Embryonic facial prominence (tissue), 1 donor: ENCODE results near the gene NPM1.
A peak's percentile ranks its signal among the peaks of the same experiment; 100 is the strongest.
"Not testable (repeated sequence)": the region's sequence is repeated elsewhere in the genome, so short reads cannot be mapped to it uniquely, and the experiment has no call there.

ENCODE experiments used
- DNase-seq: peaks from one replicate; pipeline ENCODE4 v3.0.0-alpha.2; 2016; ENCODE audit errors: extremely low spot score

NPM1 gene

GRCh38 chr5:171387345-171387969 lies at the start of gene NPM1:
Gene NPM1 (plus strand): TSS chr5:171387849. CDS start chr5:171387949, 100 bp downstream.
- peak; percentile 100 for DNase-seq

GRCh38 chr5:171340042-171340441 lies 47.6 kb upstream of the NPM1 start:
- no peak for DNase-seq

GRCh38 chr5:171340491-171340890 lies 47.2 kb upstream of the NPM1 start:
- DNase-seq: no peak

GRCh38 chr5:171342362-171343111 lies 45.1 kb upstream of the NPM1 start:
- no peak for DNase-seq

- no peak for DNase-seq
Measured at GRCh38 chr5:171344936-171345608, 42.6 kb upstream of the NPM1 start.

GRCh38 chr5:171351536-171352073 lies 36.0 kb upstream of the NPM1 start:
- DNase-seq: no peak

- no peak for DNase-seq
Measured at GRCh38 chr5:171355302-171355724, 32.3 kb upstream of the NPM1 start.

GRCh38 chr5:171357843-171358242 lies 29.8 kb upstream of the NPM1 start:
- no peak for DNase-seq

- DNase-seq: not testable (repeated sequence)
Measured at GRCh38 chr5:171361151-171361550, 26.5 kb upstream of the NPM1 start.

GRCh38 chr5:171363249-171363648 lies 24.4 kb upstream of the NPM1 start:
- DNase-seq: not testable (repeated sequence)

- DNase-seq: no peak
Measured at GRCh38 chr5:171363846-171364245, 23.8 kb upstream of the NPM1 start.

GRCh38 chr5:171365351-171365750 lies 22.3 kb upstream of the NPM1 start:
- no peak for DNase-seq

GRCh38 chr5:171366645-171367044 lies 21.0 kb upstream of the NPM1 start:
- no peak for DNase-seq

- DNase-seq: no peak
Measured at GRCh38 chr5:171367424-171368370, 20.0 kb upstream of the NPM1 start.

- DNase-seq: no peak
Measured at GRCh38 chr5:171369056-171369455, 18.6 kb upstream of the NPM1 start.

GRCh38 chr5:171369898-171370297 lies 17.8 kb upstream of the NPM1 start:
- DNase-seq: no peak

- not testable (repeated sequence) for DNase-seq
Measured at GRCh38 chr5:171370881-171371280, 16.8 kb upstream of the NPM1 start.

GRCh38 chr5:171371326-171371725 lies 16.3 kb upstream of the NPM1 start:
- DNase-seq: no peak

- no peak for DNase-seq
Measured at GRCh38 chr5:171379961-171380360, 7.7 kb upstream of the NPM1 start.

- DNase-seq: not testable (repeated sequence)
Measured at GRCh38 chr5:171384416-171384815, 3.2 kb upstream of the NPM1 start.

GRCh38 chr5:171384999-171385398 lies 2.6 kb upstream of the NPM1 start:
- DNase-seq: not testable (repeated sequence)
